A673 (cell line): Measurements from ENCODE around the gene PCDHB6.

Experiments
- CTCF ChIP-seq: fragments of 300-800, 200-600 bp; sonication (generic); conservative IDR thresholded peaks from 2 replicates; pipeline ENCODE4 v1.5.1; 2017; ENCODE audit warnings: low read depth, mild to moderate bottlenecking, antibody characterized with exemption, low read length, moderate library complexity, mixed read lengths
- EZH2 ChIP-seq: fragments of 200-600 bp; sonication (generic); IDR thresholded peaks from 2 replicates; pipeline ENCODE4 v1.6.1; 2017; ENCODE audit warnings: borderline replicate concordance, low read depth, mild to moderate bottlenecking, mixed read lengths, antibody characterized with exemption, low read length; ENCODE audit not compliant: poor library complexity, severe bottlenecking

GRCh38 chr5:141121985-141122384 lies 27.9 kb upstream of the PCDHB6 start:
- TF ChIP-seq EZH2 (no peak), CTCF (no peak)
